HG02759 (cell line): ENCODE data around the gene SUMO3.

ENCODE experiments used
- ATAC-seq: cut with Tn5 transposase; IDR thresholded peaks from one replicate; pipeline ENCODE4 v1.9.1; 2021; ENCODE audit warnings: mild to moderate bottlenecking, moderate library complexity; ENCODE audit not compliant: unreplicated experiment

The SUMO3 gene

DNA sequence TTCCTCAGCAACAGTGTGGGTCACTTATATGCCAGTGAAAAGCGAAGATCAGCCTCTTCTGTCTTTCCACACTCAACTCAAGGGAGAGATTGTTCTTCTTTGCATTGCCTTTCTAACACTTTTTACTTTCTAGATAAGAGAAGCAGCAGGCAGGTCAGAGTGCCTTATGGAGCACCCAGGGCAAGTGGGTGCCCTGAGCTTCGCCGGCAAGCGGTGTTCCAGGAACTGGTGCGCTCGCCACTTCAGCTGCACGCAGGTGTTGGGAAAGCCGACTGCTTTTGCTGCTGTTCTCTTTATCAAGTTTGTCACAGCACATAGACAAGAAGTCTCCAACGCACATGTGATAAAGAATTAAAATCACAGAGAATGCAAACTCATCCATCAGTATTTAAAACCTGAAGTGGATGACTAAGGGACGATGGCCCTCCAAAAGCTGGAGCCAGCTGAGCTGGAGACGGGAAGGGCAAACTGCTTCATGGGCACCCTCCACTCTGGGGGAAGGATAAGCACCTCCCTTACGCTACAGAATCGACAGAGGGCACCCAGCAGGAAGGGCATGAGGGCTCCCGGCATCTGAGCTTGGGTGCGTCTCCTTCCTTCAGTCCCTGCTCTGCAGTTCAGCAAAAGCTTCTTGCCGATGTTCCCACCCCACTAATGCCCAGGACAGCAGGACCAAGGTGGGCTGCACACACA lies 36.9 kb downstream of the SUMO3 start:
- no peak for ATAC-seq

DNA sequence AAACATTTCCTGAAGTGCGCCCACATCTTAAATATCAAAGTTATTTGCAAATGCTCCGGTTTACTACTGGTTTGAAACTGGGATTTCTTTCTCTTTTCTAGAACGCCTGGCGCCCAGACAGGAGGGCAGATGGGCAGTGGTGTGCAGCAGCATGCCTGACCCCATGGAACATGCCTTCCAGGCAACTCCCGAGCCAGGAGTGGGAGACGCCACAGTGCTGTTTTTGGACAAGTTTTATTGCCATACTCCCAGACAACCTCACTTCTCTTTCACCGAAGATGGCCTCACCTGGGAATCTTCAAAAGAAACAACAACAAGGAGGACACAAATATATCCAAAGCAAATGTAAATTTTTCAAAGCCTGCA lies 37.7 kb downstream of the SUMO3 start:
- ATAC-seq = no peak

- no peak for ATAC-seq
These were observed 38.3 kb downstream of the SUMO3 start for GRCh38 chr21:44779417-44780136.

GRCh38 chr21:44778983-44779382 lies 38.9 kb downstream of the SUMO3 start:
- ATAC-seq = no peak

GRCh38 chr21:44778499-44778911 lies 39.4 kb downstream of the SUMO3 start:
- ATAC-seq = no peak

DNA sequence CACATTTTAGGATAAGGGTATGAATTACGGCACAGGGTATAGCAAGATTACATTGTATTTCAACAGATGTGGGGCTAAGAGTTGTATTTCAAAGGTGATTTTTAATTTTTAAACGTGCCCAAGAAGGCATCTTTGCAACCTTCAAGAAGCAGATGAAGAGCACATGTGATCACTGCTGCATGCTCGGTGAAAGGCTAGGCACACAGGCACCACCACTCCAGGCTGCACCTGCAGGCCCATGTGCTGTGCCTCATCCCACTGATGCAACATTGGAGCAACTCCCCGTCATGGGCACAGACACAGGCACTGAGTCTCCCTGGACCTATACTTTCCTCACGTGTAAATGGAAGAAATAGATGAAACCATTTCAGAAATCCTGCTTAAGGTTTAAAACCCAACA lies 39.8 kb downstream of the SUMO3 start:
- no peak for ATAC-seq

DNA sequence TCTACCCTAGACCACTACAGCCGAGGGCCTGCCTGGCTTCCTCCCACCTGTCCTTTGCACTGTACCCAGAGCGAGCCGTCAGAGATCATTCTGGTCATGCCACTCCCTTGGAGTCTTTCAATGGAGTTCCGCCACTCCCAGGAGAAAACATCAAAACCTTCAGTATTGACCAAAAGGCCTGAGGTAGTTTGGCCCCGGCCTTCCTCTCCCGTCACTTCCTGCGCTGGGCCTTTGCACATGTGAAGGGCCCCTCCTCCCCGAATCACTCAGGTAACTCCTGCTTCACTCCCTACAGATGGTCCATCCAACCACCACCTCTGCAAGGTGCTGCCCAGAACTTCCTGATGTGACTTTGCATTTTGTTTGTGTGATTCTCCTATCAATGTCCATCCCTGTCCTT lies 42.9 kb downstream of the SUMO3 start:
- no peak for ATAC-seq

DNA sequence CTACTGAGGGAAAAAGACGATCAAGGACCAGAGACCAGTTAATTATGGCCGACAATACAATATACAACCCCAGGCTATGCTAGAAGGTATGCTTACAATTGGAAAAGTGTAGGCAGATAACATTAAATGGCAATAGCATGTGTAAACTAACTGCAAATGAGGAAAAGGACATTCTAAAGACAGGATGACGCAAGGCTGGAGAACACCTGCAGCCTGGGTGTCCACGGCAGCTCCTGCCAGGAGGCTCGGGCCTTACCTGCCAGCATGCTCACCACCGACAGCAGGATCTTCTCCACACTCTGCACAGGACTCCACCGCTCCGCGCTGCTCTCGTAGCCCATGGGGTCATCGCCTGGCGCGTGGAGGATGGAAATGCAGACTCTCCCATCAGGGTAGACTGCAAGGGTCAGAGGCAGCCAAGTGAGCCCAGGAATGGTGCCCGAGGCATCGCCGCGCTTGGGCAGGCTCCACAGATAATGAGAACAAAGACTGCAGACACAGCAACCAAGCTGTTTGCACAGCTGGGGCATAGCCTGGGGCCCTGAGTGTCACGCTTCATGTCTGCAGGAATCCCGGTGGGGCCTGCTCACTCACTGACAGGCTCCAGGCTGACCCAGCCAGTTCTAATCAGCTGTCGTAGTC lies 44.5 kb downstream of the SUMO3 start:
- no peak for ATAC-seq

DNA sequence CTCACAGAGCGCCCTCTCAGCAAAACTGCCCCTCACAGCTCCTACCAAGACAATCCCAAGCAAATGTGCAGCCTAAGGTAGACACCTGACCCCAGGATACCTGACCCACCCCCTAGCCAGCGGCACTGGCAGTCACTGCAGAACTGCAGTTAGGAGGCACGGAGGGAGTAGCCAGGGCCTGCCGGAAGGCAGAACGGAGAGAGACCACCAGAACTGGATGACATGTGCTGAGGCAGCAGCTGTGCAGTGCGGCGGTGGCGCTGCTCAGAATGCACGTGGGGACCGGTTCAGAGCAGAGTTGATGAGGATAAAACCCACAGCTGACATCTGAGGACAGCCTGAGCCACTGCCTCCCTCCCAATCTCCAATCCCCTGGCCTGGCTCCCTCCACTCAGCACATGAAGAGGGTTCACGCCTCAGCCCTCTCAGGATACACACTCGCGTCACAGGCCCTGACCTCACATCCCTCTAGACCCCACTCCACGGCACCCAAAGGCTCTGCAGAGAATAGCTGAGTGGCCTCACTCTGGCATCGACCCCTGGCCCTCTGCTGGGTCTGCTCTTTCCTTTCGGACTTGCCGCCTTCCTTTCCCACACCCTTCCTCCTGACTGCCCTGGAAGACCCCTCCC lies 45.9 kb downstream of the SUMO3 start:
- ATAC-seq = no peak

GRCh38 chr21:44767834-44768831 lies 49.7 kb downstream of the SUMO3 start:
- ATAC-seq = no peak

DNA sequence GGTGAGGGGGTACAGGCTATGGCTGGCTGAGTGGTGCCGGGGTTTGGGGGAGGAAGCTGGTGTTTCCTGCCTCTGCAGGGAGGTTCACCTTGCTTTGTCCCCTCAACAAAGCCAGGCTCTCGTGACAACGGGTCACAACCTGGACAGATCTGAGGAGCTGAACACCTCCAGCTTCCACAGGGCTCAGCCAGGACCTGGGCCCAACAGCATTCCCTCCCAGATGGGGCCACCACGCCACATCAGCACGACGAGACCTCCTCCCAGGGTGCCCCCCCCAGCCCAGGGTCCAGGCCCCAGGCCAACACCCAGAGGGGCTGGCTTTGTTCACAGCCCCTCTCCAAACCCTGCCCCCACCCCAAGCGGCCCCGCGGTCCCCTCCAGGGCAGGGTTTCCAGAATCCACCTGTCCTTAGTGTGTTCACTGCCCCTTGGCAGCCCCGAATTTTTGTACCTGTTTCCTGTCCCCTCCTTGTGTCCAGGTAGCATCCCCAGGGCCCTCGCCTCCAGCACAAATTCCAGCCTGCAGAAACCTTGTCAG lies 51.0 kb downstream of the SUMO3 start:
- ATAC-seq = no peak

DNA sequence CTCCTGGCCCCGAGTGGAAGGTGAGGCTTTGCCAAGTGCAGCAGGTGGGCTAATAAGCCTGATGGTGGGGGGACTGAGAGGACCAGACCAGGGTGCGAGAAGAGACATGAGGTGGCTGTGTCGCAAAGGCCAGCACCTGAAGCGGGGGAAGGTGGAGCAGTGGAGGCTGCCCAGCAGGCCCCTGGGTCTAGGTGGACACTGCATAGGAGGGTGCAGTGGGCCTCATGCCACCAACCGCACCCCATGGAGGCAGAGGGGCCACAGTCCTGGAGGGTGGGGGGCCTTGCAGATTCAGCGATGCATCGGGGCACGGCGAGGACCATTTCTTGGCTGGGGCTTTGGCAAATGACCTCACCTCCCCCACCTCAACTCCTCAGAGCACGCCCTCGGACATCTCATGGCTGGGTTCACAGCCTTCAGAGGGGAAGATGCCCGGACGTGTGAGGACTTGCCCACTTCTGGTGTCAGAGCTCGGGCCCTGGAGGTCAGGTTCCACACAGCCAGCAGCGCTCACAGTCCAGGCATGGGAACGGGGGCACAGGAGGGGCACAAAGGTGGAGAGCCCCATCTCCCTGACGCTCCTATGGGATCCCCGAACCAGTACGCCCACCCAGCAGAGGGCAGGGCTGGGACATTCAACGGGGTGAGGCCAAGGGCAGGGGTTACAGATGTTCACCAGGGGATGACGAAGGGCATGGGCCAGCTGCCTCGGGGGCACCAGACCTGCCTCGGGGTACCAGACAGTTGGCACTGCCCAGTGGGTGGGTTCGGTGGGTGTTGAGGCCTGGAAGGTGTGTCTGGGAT lies 51.6 kb downstream of the SUMO3 start:
- no peak for ATAC-seq

DNA sequence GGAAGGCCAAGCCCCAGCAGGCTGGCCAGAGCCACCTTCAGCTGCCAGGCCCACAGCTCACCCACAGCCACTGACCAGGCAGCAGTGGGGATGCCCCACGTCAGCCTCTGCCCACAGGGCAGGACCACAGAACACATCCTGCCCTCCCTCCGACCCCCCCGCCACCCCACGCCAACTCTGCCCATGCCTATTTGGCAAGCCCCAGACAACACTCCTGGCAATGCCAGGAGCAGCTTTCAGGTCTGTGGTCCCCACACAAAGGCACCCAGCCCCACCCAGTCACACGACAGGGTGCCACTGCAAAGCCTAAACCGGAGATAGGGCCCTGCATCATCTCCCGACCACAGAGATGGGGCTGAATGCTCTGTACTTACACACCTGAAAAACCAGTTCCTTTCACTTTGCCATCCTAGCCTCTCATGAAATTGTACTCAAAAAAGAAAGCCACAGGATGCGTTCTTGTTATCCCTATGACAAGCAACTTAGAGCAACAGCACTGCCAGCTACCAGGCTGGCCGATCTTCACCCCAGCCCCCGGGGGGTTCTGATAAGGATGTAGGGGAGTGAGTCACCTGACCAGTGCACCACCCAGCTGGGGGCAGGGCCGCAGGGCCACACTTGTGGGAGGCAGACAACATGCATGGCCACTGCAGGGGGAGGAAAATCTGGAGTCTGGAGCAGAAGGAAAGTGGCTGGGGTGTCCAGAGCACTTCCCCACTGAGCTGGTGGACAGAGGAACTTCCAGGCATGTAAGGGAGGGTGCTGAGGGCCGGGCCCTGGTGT lies 52.4 kb downstream of the SUMO3 start:
- ATAC-seq = no peak

DNA sequence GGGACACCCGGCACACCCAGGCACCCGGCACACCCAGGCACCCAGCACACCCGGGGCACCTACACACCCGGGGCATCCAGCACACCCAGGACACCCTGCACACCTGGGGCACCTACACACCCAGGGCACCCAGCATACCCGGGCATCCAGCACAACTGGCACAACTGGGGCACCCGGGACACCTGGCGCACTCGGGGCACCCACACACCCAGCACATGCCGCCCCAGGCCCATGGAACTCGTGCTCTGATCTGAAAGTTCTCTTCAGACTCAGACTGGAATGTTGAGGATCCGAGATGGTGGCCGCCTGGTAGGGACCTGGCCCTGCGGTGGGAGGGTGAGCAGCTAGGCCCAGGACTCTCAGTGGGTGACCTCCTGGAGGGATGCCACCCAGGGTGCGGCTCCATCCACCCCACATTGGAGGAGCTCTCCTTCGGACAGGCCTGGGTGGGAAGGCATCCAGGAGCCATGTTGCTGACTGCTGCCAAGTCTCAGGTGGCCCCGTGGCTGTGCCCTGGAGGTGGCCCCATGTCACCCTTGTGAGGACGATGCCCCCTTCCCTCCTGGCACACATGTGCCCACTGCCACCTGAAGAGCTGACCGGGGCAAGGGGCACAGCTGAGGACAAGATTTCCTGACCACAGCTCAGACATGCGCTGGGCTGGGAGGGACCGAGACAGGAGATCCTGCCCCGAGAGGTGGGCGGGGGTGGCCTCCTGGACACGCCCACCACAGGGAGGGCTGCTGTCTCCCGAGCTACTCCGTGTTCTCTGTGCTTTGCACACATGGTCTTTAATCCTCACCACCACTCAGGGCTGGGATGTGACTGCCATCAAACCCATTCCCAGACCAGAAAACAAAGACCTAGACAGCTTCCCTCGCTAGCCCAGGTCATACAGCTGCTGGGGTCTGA lies 53.3 kb downstream of the SUMO3 start:
- ATAC-seq = no peak

GRCh38 chr21:44763451-44764318 lies 54.2 kb downstream of the SUMO3 start:
- no peak for ATAC-seq

GRCh38 chr21:44763050-44763378 lies 54.8 kb downstream of the SUMO3 start:
- no peak for ATAC-seq
